HG03571 (cell line): ENCODE results near the gene KIF9.
A peak's percentile ranks its signal among the peaks of the same experiment; 100 is the strongest.
"Not testable (repeated sequence)": the region's sequence is repeated elsewhere in the genome, so short reads cannot be mapped to it uniquely, and the experiment has no call there.

Source experiments
- ATAC-seq: cut with Tn5 transposase; IDR thresholded peaks from one replicate; pipeline ENCODE4 v1.9.1; 2021; ENCODE audit not compliant: unreplicated experiment

Gene KIF9

DNA sequence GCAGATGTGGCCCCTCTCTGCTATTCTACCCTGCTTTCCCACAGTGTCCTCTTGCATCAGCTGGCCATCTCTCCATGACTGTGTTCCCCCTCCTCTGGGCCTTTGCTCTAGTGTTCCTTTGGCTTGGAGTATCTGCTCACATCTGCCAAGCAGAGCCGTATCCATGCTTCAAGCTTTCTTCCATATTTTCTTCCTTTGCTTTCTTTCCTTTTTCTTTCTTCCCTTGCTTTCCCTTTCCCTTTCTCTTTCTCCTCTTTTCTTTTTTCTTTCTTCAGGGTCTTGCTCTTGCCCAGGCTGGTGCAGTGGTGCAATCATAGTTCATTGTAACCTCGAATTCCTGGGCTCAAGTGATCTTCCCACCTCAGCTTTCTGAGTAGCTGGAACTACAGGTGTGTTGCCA is 12.7 kb upstream of the KIF9 start:
- no peak for ATAC-seq

DNA sequence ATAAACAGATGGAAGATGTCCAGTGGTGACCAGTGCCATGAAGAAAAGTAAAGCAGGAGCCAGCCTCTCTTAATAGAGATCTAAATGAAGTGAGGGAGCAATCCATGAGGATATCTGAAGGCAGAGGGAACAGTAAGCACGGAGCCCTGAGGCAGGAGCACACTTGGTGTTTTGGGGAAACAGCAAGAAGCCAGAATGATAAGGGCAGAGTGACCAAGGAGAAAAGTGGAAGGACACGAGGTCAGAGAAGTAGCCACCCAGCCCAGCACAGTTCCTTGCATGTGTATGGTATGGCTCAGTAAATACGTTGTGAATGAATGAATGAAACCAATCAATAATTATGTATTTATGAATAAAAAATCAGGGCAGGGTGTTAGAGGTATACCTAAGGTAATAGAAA is 11.8 kb upstream of the KIF9 start:
- no peak for ATAC-seq

DNA sequence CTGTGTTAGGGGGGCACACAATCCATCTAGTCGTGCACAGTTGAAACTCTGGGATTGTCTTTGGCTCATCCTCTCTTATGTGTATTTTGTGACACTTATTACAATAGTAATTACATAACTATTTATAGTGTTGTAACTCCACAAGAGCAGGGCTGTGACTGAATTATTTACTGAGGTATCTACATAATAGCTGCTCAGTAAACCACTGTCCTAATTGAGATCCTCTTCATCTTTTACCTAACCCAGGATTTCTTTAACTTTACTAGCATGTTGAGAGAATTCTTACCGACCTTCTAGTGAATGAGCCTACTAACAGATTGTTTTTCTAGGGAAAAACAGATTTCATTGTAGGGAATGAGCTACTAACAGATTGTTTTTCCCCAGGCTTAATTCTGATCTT is 11.2 kb upstream of the KIF9 start:
- no peak for ATAC-seq

DNA sequence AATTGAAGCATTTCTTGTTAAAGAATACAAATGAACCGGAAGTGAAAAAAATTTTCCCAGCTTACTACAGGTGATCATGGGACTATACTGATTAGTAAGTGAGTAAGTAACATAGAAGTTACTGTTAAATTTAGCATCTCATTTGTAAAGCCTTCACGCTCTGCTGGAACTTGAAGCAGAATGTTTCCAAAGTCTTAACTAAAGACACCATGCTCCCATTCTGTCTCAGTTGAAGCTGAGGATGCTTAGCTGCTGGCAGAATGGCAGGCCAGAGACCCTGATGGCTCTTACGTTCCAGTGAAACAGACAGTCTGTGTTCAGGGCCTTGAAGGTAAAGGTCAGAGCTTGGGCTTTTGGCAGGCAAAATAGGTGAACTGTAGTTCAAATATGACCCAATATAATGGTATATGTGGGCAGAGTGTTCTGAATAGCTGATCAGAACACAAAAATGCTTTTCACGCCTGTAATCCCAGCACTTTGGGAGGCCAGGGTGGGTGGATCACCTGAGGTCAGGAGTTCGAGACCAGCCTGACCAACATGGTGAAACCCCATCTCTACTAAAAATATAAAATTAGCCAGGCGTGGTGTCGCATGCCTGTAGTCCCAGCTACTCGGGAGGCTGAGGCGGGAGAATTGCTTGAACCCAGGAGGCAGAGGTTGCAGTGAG is 9.3 kb upstream of the KIF9 start:
- ATAC-seq: not testable (repeated sequence)

DNA sequence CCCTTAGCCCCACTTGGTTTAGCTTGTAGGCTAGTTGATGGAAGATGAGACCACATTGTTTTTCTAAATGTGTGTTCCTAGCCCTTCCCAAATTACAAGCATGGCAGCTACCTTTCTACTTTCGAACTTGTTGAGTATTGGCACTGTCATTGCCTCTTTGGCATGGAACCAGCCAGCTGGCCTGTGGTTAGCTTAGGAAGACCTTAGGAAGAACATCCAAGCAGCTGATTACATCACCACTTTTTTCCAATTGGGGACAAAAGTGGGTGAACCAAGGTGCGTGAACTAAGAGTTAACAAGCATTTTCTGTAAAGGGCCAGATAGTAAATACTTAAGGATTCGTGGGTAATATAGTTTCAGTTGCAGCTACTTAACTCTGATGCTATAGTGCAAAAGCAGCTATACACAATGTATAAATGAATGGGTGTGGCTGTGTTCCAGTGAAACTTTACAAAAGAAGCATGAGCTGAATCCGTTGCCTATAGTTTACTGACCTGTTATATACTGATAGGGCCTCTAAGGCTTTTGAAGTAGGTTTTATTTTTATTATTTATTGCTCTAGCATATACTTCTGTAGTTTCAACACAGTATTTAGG is 8.7 kb upstream of the KIF9 start:
- no peak for ATAC-seq

DNA sequence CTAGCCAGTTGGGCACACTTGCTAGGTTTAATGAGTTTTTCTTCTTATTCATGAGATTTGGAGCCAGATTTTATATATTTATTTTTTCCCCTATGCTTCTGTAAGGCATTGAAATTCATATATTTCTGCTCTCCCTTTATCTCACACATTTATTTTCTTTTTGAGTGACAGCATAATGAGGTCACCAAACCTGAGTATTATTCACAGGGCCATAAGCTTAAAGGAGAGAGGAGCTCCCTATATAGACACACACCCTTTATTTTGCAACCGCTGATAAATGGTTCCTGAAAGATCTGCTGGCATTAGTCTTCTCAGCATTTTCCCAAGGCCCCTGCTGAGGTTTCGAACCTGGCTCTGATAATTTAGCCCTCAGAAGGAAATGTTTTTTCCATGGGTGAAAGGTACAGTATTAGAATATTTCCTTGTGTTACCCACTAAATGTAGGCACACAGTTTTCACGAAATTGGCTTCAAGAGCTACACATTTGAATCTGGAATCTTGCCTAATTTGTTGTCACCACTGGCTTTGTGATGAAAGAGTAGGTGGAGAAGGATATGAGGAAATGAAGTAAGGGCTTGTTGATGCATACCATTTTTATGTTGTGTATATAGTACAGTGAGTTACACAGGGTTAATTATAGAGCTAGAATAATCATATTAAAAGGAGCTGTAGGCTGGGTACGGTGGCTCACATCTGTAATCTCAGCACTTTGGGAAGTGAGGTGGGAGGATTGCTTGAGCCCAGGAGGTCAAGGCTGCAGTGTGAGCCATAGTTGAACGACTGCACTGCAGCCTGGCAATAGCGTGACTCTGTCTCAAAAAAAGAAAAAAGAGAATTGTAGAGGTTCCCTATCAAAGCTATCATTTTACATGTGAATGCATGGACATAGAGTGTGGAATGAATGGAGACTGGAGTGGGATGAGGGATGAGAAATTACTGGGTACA is 6.6 kb upstream of the KIF9 start:
- ATAC-seq: no peak

DNA sequence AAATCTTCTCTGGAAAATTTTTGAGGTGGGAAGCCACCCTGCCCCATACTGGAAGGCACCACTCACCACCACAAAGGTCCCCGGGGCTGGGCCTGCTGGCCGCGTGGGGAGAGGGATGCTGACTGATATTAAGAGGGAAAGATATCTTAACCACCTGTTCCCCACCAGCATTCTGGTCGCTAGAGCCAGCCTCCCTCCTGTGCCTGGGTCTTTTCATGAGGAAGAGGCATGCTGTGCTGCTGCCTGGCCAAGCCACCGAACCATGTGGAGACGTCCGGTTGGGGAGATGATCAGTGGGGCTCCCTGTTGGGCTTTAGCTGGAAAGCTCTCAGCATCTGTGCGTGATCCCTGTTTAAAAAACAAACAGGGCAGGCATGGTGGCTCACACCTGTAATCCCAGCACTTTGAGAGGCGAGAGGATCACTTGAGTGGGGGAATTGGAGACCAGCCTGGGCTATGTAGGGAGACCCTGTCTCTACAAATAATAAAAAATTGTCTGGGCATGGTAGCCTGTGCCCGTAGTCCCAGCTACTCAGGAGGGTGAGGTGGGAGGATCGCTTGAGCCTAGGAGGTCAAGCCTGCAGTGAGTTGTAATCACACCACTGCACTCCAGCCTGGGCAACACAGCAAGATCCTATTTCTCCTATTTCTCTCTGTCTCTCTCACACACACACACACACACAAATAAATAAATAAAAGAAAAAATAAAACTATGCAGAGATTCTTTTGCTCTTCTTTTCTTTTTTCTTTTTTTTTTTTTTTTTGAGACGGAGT is 1.2 kb upstream of the KIF9 start:
- ATAC-seq: no peak

DNA sequence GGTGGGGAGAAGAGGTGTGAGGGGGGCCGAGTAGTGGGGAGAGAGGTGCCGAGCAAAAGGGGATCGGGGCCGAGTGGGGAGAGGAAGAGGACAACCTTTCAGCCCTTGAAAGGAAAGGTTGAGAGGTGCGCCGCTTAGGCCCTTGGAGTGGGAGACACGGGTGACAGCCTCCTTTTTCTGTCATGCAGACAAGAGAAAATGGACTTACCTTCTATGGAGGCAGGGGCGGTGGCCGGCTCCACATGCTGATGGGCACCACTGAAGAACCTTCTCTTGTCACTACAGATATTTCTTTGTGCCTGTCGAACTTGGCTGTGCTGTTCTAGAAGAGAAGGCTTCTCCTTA is 566 bp upstream of the KIF9 start:
- peak; percentile 7 for ATAC-seq

DNA sequence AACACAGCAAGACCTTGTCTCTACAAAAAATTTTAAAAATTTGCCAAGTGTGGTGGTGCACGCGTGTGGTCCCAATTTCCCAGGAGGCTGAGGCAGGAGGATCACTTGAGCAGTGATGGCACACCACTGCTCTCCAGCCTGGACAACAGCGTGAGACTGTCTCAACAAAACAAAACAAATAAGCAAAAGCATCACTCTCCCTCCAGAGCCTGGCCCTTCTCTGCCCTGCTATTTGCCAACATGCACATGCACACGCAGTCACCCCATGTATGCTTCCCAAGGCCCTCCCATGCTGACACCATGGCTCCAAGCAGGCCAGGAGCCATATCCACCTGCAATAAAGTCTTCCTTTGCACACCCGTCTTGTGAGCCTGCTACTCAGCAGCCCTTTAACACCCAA is 2.1 kb downstream of the KIF9 start:
- no peak for ATAC-seq

DNA sequence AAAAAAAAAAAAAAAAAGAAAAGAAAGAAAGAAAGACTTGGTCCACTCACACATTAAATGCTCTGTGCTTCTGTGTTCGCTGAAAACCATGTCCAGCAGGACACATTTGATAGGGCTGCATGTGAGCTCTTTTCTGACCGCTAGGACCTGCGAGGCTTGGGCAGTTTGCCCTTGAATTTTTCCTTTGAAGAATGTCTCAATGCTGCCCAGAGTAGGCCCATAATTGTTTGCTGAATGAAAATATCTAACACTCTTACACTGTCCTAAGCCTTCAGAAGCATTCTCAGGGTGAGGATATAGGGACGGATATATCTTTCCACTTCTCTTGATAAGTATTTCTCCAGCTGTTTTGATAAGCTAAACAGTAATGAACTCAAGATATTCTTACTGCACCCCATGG is 6.0 kb downstream of the KIF9 start:
- no peak for ATAC-seq

DNA sequence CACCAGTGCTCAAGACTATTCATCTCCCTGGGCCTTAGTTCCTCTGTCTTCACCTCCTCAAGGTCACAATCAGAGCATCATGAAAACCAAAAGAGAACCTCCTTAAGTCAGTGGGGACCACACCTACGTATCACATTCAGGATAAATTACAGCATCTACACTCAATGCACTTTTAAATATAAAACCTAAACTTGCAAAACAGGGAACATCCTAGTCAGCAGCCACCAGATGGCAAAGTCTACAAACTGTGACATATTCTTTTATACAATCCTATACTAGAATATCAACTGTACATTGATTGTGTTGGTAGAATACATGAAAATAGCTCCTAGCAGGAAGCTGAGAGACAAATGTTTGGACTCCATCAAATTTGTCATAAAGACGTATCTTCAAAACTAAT is 7.9 kb downstream of the KIF9 start:
- ATAC-seq: no peak

DNA sequence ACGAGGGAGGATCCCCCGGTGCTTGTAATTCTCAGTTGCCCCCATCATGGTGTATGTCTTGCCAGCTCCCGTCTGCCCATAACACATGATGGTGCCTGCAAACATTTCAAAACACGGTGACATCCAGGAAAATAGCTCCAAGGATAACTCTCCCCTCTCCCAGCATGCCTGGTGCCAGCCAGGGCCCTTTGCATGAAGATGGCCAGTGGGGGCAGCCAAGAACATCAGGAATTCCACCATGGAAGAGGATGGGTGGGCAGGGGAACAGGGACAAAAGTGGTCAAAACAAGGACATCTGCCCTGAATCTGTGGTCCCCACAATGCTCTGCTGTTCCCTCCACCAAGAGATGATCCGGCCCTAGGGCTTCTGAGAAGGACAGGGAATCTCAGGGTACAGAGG is 9.0 kb downstream of the KIF9 start:
- no peak for ATAC-seq

DNA sequence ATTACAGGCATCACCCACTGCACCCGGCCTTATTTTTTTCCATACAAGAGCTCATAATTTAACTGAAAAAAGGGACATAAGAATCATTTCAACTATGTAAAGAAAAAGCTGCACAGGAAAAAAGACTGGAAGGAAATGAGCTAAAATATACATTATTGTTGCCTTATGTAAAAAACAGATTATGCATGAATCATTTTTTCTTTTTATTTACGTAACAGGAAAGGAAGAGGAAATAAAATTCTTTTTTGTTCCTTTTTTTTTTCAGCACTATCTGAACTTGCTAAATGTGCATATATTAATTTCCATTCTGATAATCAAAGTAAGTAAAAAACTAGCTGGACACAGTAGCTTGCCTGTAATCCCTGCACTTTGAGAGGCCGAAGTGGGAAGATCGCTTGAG is 12.1 kb downstream of the KIF9 start:
- no peak for ATAC-seq

DNA sequence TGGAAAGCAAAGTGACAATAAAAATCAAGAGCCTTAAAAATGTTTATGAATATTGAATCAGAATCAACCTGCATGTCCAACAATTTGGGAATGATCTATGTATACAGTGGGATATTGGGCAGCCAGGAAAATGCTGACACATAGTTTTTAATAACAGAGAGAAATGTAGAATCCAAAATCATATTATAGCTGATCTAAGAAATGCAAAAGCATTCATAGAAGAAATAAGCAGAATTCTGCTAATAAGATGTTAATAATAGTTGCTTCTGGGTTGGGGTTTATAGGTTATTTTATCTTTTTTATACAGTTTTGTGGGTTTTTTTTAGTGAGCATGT is 15.1 kb downstream of the KIF9 start:
- ATAC-seq: no peak

DNA sequence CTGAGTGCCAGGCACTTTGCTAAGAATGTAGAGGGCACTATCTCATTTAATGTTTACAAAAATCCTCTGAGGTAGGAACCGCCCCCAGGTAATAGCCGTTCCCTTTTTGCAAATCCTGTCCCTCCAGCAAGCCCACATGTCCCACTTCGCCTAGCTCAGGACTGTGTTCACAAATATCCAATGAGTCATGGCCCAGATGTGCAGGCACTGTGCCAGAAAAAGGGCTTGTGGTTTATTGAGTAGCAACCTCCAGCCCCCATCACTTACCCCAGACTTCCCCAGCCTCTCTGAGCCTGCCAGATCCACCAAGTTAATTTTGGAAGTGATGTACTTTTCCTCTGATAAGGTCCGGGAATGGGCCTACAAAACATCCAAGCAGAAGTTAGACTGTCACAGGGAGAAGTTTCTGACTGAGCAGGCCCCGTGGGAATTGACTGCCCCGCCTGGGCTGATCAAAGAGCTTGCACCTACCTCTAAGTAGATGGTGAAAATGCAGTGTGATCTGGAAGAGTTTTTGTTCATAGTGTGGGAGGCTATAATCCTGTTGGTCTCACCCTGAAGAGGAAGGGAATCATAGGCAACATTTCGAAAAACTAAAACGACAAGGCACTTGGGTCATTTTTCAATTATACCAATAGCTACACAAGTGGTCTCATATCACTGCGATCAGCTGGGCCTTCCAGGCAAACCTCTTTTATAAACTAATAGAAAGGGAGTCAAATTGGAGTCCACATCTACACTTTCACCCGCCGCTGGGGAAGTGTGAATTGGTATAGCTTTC is 15.7 kb downstream of the KIF9 start:
- ATAC-seq: no peak

DNA sequence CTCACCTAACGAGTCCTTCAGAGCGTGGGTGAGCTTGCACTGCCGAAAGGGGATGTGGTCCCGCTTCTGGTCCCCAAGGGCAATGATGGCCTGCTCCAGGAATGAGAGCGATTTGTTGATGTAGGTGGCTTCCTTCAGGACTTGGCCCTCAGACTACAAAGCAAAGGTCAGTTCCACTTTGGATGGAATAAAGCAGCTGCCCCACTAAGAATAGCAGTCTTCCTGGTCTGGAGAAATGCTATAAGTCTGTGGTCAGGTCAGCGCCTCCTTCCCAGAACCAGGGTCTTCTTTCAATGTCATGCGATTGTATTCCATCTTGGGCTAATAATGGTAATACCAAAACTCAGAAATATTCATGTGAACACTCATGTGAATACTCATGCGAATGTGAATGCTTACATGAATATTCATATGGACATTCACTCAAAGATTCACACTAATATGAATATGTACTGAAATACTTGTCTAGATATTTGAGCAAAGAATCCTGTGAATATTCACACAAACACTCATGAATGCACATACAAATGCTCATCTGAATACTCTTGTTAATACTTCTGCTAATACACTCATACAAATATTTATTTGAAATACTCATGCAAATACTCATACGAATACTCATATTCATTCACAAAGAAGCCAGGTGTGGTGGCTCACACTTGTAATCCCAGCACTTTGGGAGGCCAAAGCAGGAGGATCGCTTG is 16.7 kb downstream of the KIF9 start:
- ATAC-seq: no peak

DNA sequence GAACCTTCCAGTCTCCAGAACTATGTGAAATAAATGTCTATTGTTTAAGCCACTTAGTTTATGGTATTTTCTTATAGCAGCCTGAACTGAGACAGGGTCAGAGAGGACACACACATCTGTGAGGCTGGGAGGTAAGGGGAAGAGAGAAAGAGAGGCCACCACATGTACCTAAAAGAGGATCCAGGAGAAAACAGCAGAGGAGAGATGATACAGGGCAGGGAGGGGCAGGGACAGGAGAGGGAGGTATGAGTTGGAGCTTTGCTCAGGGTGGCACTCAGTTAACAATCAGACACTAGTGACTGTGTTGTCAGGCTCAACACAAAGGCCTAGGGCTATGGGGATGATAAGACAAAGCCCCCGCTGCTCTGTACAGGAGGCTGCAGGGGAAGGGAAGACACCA is 17.6 kb downstream of the KIF9 start:
- ATAC-seq: no peak

DNA sequence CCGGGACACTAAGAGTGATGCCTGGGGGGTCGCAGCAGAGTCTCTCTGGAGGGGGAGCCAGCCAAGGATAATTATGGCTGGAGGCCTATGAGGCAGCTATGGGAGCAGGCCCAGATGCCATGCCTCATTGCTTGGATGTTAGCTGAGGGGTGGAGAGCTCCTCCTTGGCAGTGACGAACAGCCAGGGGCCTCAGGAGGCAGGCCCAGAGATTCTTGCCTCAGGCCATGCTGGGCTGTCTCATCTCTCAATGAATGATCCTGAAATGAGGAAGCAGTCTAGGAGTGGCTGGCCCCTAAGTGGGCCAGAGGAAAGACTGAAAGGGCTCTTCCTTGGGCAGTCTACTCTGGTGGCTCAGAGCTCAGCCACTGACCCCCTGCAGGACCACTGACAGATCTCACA is 21.3 kb downstream of the KIF9 start:
- no peak for ATAC-seq

DNA sequence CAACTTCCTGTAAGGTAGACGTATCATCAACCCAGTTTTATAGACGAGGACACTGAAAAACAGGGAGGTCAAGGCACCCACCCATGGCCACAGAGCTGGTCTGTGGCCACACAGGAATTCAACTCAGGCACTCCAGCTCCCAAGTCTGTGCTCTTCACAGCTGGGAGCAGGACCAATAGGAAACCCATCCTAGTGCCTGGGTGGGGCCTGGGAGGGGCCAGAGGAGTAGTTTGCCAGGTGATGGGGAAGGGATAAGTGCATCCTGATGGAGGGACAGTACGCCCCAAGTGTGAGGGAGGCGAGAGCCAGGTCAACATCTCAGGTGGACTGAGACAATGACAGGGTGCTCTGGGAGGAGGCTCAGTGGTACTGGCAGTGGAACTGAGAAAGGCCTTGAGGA is 22.0 kb downstream of the KIF9 start:
- ATAC-seq: no peak

DNA sequence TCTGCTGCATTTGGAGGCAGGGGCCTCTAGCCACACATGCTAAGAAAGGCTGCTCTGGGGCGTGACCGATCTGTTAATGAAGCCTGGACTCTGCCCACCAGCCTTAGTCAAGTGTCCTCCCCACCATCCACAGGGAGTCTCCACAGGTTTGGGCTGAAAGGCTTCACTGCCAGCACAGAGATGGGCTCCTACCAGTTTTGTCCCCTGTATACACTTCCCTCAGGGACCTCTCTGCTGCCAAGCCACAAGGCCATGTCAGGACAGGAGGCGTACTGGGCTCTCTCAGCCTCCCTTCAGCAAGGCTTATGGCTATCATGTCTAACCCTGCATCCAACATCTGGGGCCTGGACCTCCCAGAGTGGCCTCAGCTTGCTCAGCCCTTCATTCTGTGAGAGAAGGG is 23.5 kb downstream of the KIF9 start:
- no peak for ATAC-seq
